NCI-H1436 treated with DMSO at 0.1 percent for 48 hours (cell line): ENCODE data around the gene C2CD4C.
"Not testable (repeated sequence)": the region's sequence is repeated elsewhere in the genome, so short reads cannot be mapped to it uniquely, and the experiment has no call there.

Experiments
- DNase-seq: peaks from one replicate; lab custom pipeline; 2025; lab: John Stamatoyannopoulos, UW

Gene C2CD4C

GRCh38 chr19:413756-414420 is 4.9 kb upstream of the C2CD4C start:
- DNase-seq, result no peak

- no peak for DNase-seq
Measured at GRCh38 chr19:412356-413355, 3.7 kb upstream of the C2CD4C start.

GRCh38 chr19:411723-412355 is 2.9 kb upstream of the C2CD4C start:
- DNase-seq, result no peak

- DNase-seq, result not testable (repeated sequence)
Measured at GRCh38 chr19:411121-411722, 2.3 kb upstream of the C2CD4C start.

GRCh38 chr19:410243-410781 is 1.4 kb upstream of the C2CD4C start:
- DNase-seq, result no peak

GRCh38 chr19:409516-410242 is 732 bp upstream of the C2CD4C start:
- no peak for DNase-seq

GRCh38 chr19:408441-408901 is 476 bp downstream of the C2CD4C start:
- no peak for DNase-seq

- DNase-seq, result no peak
Measured at GRCh38 chr19:407511-408440, 1.2 kb downstream of the C2CD4C start.

GRCh38 chr19:406971-407510 is 1.9 kb downstream of the C2CD4C start:
- DNase-seq, result no peak

- no peak for DNase-seq
Measured at GRCh38 chr19:406135-406781, 2.7 kb downstream of the C2CD4C start.

GRCh38 chr19:405121-405965 is 3.6 kb downstream of the C2CD4C start:
- no peak for DNase-seq

GRCh38 chr19:403221-404027 is 5.5 kb downstream of the C2CD4C start:
- DNase-seq, result no peak

- no peak for DNase-seq
Measured at GRCh38 chr19:402786-403185, 6.2 kb downstream of the C2CD4C start.

- no peak for DNase-seq
Measured at GRCh38 chr19:401866-402511, 7.0 kb downstream of the C2CD4C start.

- DNase-seq, result no peak
Measured at GRCh38 chr19:400976-401865, 7.7 kb downstream of the C2CD4C start.

GRCh38 chr19:399370-399769 is 9.6 kb downstream of the C2CD4C start:
- DNase-seq, result no peak
